ENCODE results near the gene IL31.

GRCh38 chr12:122148657-122149056 lies 25.4 kb downstream of the IL31 start:
- TF ChIP-seq EP300 (IDR thresholded peaks at IDR 0.05): no peak
- TF ChIP-seq, protein P1, sequence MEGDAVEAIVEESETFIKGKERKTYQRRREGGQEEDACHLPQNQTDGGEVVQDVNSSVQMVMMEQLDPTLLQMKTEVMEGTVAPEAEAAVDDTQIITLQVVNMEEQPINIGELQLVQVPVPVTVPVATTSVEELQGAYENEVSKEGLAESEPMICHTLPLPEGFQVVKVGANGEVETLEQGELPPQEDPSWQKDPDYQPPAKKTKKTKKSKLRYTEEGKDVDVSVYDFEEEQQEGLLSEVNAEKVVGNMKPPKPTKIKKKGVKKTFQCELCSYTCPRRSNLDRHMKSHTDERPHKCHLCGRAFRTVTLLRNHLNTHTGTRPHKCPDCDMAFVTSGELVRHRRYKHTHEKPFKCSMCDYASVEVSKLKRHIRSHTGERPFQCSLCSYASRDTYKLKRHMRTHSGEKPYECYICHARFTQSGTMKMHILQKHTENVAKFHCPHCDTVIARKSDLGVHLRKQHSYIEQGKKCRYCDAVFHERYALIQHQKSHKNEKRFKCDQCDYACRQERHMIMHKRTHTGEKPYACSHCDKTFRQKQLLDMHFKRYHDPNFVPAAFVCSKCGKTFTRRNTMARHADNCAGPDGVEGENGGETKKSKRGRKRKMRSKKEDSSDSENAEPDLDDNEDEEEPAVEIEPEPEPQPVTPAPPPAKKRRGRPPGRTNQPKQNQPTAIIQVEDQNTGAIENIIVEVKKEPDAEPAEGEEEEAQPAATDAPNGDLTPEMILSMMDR (IDR thresholded peaks at IDR 0.05): no peak
- no peak for TF ChIP-seq POLR2AphosphoS5 (IDR thresholded peaks at IDR 0.05)

Measured in upper lobe of left lung (tissue), 4 donors.